NCI-H2107 (cell line): ENCODE measurements around the gene RORC.

Experiments
- DNase-seq: peaks from one replicate; lab custom pipeline; 2025; lab: John Stamatoyannopoulos, UW

RORC gene

GRCh38 chr1:151825751-151826660, 5.6 kb downstream of the RORC start:
- no peak for DNase-seq

- no peak for DNase-seq
Measured at GRCh38 chr1:151825204-151825603, 6.4 kb downstream of the RORC start.

GRCh38 chr1:151823175-151823574, 8.4 kb downstream of the RORC start:
- no peak for DNase-seq

- no peak for DNase-seq
Measured at GRCh38 chr1:151822404-151822803, 9.2 kb downstream of the RORC start.

- no peak for DNase-seq
Measured at GRCh38 chr1:151820940-151821339, 10.7 kb downstream of the RORC start.

GRCh38 chr1:151819976-151820623, 11.5 kb downstream of the RORC start:
- DNase-seq = no peak

GRCh38 chr1:151819227-151819835, 12.3 kb downstream of the RORC start:
- no peak for DNase-seq

GRCh38 chr1:151817353-151817730, 14.3 kb downstream of the RORC start:
- no peak for DNase-seq

GRCh38 chr1:151816548-151817352, 14.9 kb downstream of the RORC start:
- DNase-seq = no peak

- DNase-seq = no peak
Measured at GRCh38 chr1:151815716-151816327, 15.8 kb downstream of the RORC start.

GRCh38 chr1:151814971-151815545, 16.5 kb downstream of the RORC start:
- DNase-seq = no peak

- DNase-seq = no peak
Measured at GRCh38 chr1:151814426-151814825, 17.2 kb downstream of the RORC start.

- DNase-seq = no peak
Measured at GRCh38 chr1:151813271-151813977, 18.2 kb downstream of the RORC start.

GRCh38 chr1:151811181-151811580, 20.4 kb downstream of the RORC start:
- no peak for DNase-seq

- no peak for DNase-seq
Measured at GRCh38 chr1:151809985-151810556, 21.5 kb downstream of the RORC start.

GRCh38 chr1:151809290-151809984, 22.2 kb downstream of the RORC start:
- DNase-seq = no peak

GRCh38 chr1:151807766-151808165, 23.8 kb downstream of the RORC start:
- DNase-seq = no peak

GRCh38 chr1:151807131-151807530, 24.5 kb downstream of the RORC start:
- no peak for DNase-seq

GRCh38 chr1:151806170-151806569, 25.4 kb downstream of the RORC start:
- DNase-seq = no peak
